HEK293 (cell line): ENCODE results near the gene METTL25B.

ENCODE experiments used
- GLI4 ChIP-seq: fragments of 450-650 bp; formaldehyde crosslinking; IDR thresholded peaks from 2 replicates; pipeline ENCODE4 v1.5.1; 2016; ENCODE audit warnings: missing biosample characterization, missing genetic modification characterization
- KLF1 ChIP-seq: fragments of 450-650 bp; formaldehyde crosslinking; IDR thresholded peaks from 2 replicates; pipeline ENCODE4 v1.5.1; 2016; ENCODE audit warnings: missing biosample characterization, missing genetic modification characterization
- RBAK ChIP-seq: fragments of 450-650 bp; formaldehyde crosslinking; IDR thresholded peaks from 2 replicates; pipeline ENCODE4 v1.5.1; 2016; ENCODE audit warnings: missing biosample characterization, missing genetic modification characterization
- SALL2 ChIP-seq: fragments of 450-650 bp; formaldehyde crosslinking; IDR thresholded peaks from 2 replicates; pipeline ENCODE4 v1.5.0; 2017; ENCODE audit warnings: missing biosample characterization, mild to moderate bottlenecking, missing genetic modification characterization, borderline replicate concordance
- SCRT2 ChIP-seq: fragments of 450-650 bp; formaldehyde crosslinking; IDR thresholded peaks from 2 replicates; pipeline ENCODE4 v1.5.1; 2016; ENCODE audit warnings: missing biosample characterization, missing genetic modification characterization
- ZBTB1 ChIP-seq: fragments of 450-650 bp; formaldehyde crosslinking; IDR thresholded peaks from 2 replicates; pipeline ENCODE4 v1.5.1; 2016; ENCODE audit warnings: missing biosample characterization, missing genetic modification characterization
- ZFP37 ChIP-seq: fragments of 450-650 bp; formaldehyde crosslinking; IDR thresholded peaks from 2 replicates; pipeline ENCODE4 v1.5.1; 2016; ENCODE audit warnings: missing biosample characterization, missing genetic modification characterization
- ZNF112 ChIP-seq: fragments of 450-650 bp; formaldehyde crosslinking; IDR thresholded peaks from 2 replicates; pipeline ENCODE4 v1.5.0; 2017; ENCODE audit warnings: missing biosample characterization, missing genetic modification characterization
- ZNF16 ChIP-seq: fragments of 450-650 bp; formaldehyde crosslinking; IDR thresholded peaks from 2 replicates; pipeline ENCODE4 v1.5.1; 2016; ENCODE audit warnings: low read depth, missing biosample characterization, missing genetic modification characterization
- ZNF174 ChIP-seq: fragments of 450-650 bp; formaldehyde crosslinking; IDR thresholded peaks from 2 replicates; pipeline ENCODE4 v1.5.0; 2017; ENCODE audit warnings: missing biosample characterization, mild to moderate bottlenecking, missing genetic modification characterization
- ZNF19 ChIP-seq: fragments of 450-650 bp; formaldehyde crosslinking; IDR thresholded peaks from 2 replicates; pipeline ENCODE4; 2016; ENCODE audit warnings: missing biosample characterization, missing genetic modification characterization, low read depth
- ZNF202 ChIP-seq: fragments of 450-650 bp; formaldehyde crosslinking; IDR thresholded peaks from 2 replicates; pipeline ENCODE4 v1.5.1; 2016; ENCODE audit warnings: missing biosample characterization, missing genetic modification characterization, borderline replicate concordance
- ZNF221 ChIP-seq: fragments of 450-650 bp; formaldehyde crosslinking; IDR thresholded peaks from 2 replicates; pipeline ENCODE4 v1.5.1; 2017; ENCODE audit warnings: missing biosample characterization, missing genetic modification characterization, borderline replicate concordance
- ZNF223 ChIP-seq: fragments of 450-650 bp; formaldehyde crosslinking; IDR thresholded peaks from 2 replicates; pipeline ENCODE4 v1.5.1; 2016; ENCODE audit warnings: missing biosample characterization, missing genetic modification characterization
- ZNF266 ChIP-seq: fragments of 450-650 bp; formaldehyde crosslinking; IDR thresholded peaks from 2 replicates; pipeline ENCODE4 v1.5.1; 2016; ENCODE audit warnings: missing biosample characterization, missing genetic modification characterization, low read depth
- ZNF433 ChIP-seq: fragments of 450-650 bp; formaldehyde crosslinking; IDR thresholded peaks from 2 replicates; pipeline ENCODE4 v1.5.1; 2016; ENCODE audit warnings: missing biosample characterization, missing genetic modification characterization, low read depth
- ZNF501 ChIP-seq: fragments of 450-650 bp; formaldehyde crosslinking; IDR thresholded peaks from 2 replicates; pipeline ENCODE4 v1.5.1; 2016; ENCODE audit warnings: missing biosample characterization, missing genetic modification characterization
- ZNF560 ChIP-seq: fragments of 450-650 bp; formaldehyde crosslinking; IDR thresholded peaks from 2 replicates; pipeline ENCODE4 v1.5.1; 2017; ENCODE audit warnings: missing biosample characterization, missing genetic modification characterization, borderline replicate concordance
- ZNF561 ChIP-seq: fragments of 450-650 bp; IDR thresholded peaks from 2 replicates; pipeline ENCODE4 v1.5.1; 2018; ENCODE audit warnings: missing biosample characterization, missing genetic modification characterization, borderline replicate concordance
- ZNF571 ChIP-seq: fragments of 450-650 bp; formaldehyde crosslinking; IDR thresholded peaks from 2 replicates; pipeline ENCODE4 v1.5.0; 2017; ENCODE audit warnings: missing biosample characterization, missing genetic modification characterization
- ZNF747 ChIP-seq: fragments of 450-650 bp; formaldehyde crosslinking; IDR thresholded peaks from 2 replicates; pipeline ENCODE4 v1.5.1; 2016; ENCODE audit warnings: missing biosample characterization, missing genetic modification characterization
- ZSCAN23 ChIP-seq: fragments of 450-650 bp; formaldehyde crosslinking; IDR thresholded peaks from 2 replicates; pipeline ENCODE4 v1.5.1; 2016; ENCODE audit warnings: missing biosample characterization, missing genetic modification characterization
- TF ChIP-seq, protein P1 (sequence below): fragments of 450-650 bp; formaldehyde crosslinking; IDR thresholded peaks from 2 replicates; pipeline ENCODE4 v1.5.1; 2017; ENCODE audit warnings: missing biosample characterization, missing genetic modification characterization
- TF ChIP-seq, protein P2 (sequence below): fragments of 450-650 bp; formaldehyde crosslinking; IDR thresholded peaks from 2 replicates; pipeline ENCODE4 v1.5.1; 2017; ENCODE audit warnings: missing biosample characterization, missing genetic modification characterization
- TF ChIP-seq, protein P3 (sequence below): fragments of 450-650 bp; formaldehyde crosslinking; IDR thresholded peaks from 2 replicates; pipeline ENCODE4 v1.5.1; 2017; ENCODE audit warnings: missing biosample characterization, missing genetic modification characterization
- TF ChIP-seq, protein P4 (sequence below): fragments of 450-650 bp; formaldehyde crosslinking; IDR thresholded peaks from 2 replicates; pipeline ENCODE4 v1.5.0; 2017; ENCODE audit warnings: missing biosample characterization, missing genetic modification characterization, borderline replicate concordance
- TF ChIP-seq, protein P5 (sequence below): fragments of 450-650 bp; formaldehyde crosslinking; conservative IDR thresholded peaks from 2 replicates; pipeline ENCODE4 v1.5.1; 2016; ENCODE audit warnings: low read depth, missing biosample characterization, missing genetic modification characterization
- TF ChIP-seq, protein P6 (sequence below): fragments of 450-650 bp; formaldehyde crosslinking; IDR thresholded peaks from 2 replicates; pipeline ENCODE4 v1.5.1; 2016; ENCODE audit warnings: missing biosample characterization, missing genetic modification characterization

Gene METTL25B

DNA sequence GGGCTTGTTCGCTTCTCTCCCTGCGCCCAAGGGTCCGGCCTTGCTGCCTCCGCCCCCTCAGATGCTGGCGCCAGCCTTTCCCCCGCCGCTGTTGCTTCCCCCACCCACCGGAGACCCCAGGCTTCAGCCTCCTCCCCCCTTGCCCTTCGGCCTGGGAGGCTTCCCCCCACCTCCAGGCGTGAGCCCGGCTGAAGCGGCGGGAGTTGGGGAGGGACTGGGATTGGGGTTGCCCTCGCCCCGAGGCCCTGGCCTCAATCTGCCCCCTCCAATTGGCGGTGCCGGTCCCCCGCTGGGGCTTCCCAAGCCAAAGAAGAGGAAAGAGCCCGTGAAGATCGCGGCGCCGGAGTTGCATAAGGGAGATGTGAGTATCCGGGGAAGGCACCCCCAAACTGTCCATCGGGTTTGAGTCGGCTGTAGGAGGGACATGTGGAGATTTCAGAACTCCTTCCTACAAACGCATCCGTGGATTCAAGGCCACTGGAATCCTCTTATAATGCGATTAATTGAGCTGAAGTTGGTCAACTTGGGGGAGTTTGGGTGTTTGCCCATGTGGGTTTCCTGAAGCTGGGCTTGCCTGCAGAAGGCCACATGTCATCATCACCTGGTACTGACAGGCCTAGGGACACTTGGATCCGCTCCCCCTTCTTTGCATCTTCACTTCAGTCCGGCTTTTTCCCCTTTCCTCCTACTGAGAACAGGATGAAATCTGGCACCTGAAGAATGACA lies 39.8 kb downstream of the METTL25B start (continued):
- TF ChIP-seq ZNF560 (no peak), ZFP37 (tag by site-specific recombination) (peak; percentile 17), ZNF16 (tag by site-specific recombination) (no peak), ZBTB1 (tag by site-specific recombination) (no peak), ZNF223 (tag by site-specific recombination) (no peak), ZNF112 (tag by site-specific recombination) (no peak), ZNF174 (tag by site-specific recombination) (no peak), ZNF19 (no peak), ZSCAN23 (tag by site-specific recombination) (0 out of 2 replicates have a peak, but pooled peaks have one; percentile 26), ZNF266 (tag by site-specific recombination) (no peak), GLI4 (0 out of 2 replicates have a peak, but pooled peaks have one; percentile 3), SALL2 (tag by site-specific recombination) (no peak), ZNF571 (tag by site-specific recombination) (no peak), ZNF501 (tag by site-specific recombination) (no peak; the same call in 1 of the 2 replicates), ZNF433 (tag by site-specific recombination) (no peak), ZNF221 (tag by site-specific recombination) (no peak), RBAK (tag by site-specific recombination) (no peak), SCRT2 (no peak), KLF1 (tag by site-specific recombination) (no peak), ZNF747 (tag by site-specific recombination) (no peak), ZNF202 (no peak), ZNF561 (tag by site-specific recombination) (no peak)
- TF ChIP-seq, protein P1, sequence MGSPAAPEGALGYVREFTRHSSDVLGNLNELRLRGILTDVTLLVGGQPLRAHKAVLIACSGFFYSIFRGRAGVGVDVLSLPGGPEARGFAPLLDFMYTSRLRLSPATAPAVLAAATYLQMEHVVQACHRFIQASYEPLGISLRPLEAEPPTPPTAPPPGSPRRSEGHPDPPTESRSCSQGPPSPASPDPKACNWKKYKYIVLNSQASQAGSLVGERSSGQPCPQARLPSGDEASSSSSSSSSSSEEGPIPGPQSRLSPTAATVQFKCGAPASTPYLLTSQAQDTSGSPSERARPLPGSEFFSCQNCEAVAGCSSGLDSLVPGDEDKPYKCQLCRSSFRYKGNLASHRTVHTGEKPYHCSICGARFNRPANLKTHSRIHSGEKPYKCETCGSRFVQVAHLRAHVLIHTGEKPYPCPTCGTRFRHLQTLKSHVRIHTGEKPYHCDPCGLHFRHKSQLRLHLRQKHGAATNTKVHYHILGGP: no peak
- TF ChIP-seq, protein P2, sequence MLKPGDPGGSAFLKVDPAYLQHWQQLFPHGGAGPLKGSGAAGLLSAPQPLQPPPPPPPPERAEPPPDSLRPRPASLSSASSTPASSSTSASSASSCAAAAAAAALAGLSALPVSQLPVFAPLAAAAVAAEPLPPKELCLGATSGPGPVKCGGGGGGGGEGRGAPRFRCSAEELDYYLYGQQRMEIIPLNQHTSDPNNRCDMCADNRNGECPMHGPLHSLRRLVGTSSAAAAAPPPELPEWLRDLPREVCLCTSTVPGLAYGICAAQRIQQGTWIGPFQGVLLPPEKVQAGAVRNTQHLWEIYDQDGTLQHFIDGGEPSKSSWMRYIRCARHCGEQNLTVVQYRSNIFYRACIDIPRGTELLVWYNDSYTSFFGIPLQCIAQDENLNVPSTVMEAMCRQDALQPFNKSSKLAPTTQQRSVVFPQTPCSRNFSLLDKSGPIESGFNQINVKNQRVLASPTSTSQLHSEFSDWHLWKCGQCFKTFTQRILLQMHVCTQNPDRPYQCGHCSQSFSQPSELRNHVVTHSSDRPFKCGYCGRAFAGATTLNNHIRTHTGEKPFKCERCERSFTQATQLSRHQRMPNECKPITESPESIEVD: no peak
- TF ChIP-seq, protein P3, sequence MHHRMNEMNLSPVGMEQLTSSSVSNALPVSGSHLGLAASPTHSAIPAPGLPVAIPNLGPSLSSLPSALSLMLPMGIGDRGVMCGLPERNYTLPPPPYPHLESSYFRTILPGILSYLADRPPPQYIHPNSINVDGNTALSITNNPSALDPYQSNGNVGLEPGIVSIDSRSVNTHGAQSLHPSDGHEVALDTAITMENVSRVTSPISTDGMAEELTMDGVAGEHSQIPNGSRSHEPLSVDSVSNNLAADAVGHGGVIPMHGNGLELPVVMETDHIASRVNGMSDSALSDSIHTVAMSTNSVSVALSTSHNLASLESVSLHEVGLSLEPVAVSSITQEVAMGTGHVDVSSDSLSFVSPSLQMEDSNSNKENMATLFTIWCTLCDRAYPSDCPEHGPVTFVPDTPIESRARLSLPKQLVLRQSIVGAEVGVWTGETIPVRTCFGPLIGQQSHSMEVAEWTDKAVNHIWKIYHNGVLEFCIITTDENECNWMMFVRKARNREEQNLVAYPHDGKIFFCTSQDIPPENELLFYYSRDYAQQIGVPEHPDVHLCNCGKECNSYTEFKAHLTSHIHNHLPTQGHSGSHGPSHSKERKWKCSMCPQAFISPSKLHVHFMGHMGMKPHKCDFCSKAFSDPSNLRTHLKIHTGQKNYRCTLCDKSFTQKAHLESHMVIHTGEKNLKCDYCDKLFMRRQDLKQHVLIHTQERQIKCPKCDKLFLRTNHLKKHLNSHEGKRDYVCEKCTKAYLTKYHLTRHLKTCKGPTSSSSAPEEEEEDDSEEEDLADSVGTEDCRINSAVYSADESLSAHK (tag by site-specific recombination): no peak
- TF ChIP-seq, protein P4, sequence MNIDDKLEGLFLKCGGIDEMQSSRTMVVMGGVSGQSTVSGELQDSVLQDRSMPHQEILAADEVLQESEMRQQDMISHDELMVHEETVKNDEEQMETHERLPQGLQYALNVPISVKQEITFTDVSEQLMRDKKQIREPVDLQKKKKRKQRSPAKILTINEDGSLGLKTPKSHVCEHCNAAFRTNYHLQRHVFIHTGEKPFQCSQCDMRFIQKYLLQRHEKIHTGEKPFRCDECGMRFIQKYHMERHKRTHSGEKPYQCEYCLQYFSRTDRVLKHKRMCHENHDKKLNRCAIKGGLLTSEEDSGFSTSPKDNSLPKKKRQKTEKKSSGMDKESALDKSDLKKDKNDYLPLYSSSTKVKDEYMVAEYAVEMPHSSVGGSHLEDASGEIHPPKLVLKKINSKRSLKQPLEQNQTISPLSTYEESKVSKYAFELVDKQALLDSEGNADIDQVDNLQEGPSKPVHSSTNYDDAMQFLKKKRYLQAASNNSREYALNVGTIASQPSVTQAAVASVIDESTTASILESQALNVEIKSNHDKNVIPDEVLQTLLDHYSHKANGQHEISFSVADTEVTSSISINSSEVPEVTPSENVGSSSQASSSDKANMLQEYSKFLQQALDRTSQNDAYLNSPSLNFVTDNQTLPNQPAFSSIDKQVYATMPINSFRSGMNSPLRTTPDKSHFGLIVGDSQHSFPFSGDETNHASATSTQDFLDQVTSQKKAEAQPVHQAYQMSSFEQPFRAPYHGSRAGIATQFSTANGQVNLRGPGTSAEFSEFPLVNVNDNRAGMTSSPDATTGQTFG (tag by site-specific recombination): no peak
- TF ChIP-seq, protein P5, sequence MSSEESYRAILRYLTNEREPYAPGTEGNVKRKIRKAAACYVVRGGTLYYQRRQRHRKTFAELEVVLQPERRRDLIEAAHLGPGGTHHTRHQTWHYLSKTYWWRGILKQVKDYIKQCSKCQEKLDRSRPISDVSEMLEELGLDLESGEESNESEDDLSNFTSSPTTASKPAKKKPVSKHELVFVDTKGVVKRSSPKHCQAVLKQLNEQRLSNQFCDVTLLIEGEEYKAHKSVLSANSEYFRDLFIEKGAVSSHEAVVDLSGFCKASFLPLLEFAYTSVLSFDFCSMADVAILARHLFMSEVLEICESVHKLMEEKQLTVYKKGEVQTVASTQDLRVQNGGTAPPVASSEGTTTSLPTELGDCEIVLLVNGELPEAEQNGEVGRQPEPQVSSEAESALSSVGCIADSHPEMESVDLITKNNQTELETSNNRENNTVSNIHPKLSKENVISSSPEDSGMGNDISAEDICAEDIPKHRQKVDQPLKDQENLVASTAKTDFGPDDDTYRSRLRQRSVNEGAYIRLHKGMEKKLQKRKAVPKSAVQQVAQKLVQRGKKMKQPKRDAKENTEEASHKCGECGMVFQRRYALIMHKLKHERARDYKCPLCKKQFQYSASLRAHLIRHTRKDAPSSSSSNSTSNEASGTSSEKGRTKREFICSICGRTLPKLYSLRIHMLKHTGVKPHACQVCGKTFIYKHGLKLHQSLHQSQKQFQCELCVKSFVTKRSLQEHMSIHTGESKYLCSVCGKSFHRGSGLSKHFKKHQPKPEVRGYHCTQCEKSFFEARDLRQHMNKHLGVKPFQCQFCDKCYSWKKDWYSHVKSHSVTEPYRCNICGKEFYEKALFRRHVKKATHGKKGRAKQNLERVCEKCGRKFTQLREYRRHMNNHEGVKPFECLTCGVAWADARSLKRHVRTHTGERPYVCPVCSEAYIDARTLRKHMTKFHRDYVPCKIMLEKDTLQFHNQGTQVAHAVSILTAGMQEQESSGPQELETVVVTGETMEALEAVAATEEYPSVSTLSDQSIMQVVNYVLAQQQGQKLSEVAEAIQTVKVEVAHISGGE (tag by site-specific recombination): no peak
- TF ChIP-seq, protein P6, sequence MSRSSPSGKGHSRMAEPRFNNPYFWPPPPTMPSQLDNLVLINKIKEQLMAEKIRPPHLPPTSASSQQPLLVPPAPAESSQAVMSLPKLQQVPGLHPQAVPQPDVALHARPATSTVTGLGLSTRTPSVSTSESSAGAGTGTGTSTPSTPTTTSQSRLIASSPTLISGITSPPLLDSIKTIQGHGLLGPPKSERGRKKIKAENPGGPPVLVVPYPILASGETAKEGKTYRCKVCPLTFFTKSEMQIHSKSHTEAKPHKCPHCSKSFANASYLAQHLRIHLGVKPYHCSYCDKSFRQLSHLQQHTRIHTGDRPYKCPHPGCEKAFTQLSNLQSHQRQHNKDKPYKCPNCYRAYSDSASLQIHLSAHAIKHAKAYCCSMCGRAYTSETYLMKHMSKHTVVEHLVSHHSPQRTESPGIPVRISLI (tag by site-specific recombination): no peak
